IMR-90 (cell line): Measurements from ENCODE around the gene LRRC8C. TPM values are rescaled to one million over a fixed set of nuclear protein-coding genes. Genes with fewer than 3 reads are reported as not detected.

Experiments
- ATAC-seq: fragments of 200-7000 bp; cut with Tn5 transposase; 2 replicates; pipeline ENCODE4 v1.9.1; 2020; ENCODE audit warnings: low read depth, mild to moderate bottlenecking, moderate library complexity
- BruUV-seq: library from RNA; stranded (reverse); fragments of 400-500 nt; replicated peaks from 2 replicates; lab custom pipeline; 2021; lab: Mats Ljungman, UMichigan
- CTCF ChIA-PET: fragments of 300-600 bp; formaldehyde crosslinking; extraction: SDS; loops from one replicate; lab custom pipeline; 2021; ENCODE audit warnings: antibody characterized with exemption; lab: Yijun Ruan, JAX
- POLR2A ChIA-PET: fragments of 300-600 bp; sonication (Branson Sonifier 250); formaldehyde crosslinking; loops from one replicate; lab custom pipeline; 2022; ENCODE audit warnings: antibody characterized with exemption; ENCODE audit not compliant: unreplicated experiment; lab: Charles Lee
- DNase-seq: peaks from one replicate; pipeline ENCODE4 v3.0.0; 2013
- H2AFZ ChIP-seq: replicated peaks from 2 replicates; pipeline ENCODE3; 2013; ENCODE audit warnings: low read length, mild to moderate bottlenecking; ENCODE audit not compliant: poor library complexity
- H2AK5ac ChIP-seq: 2 replicates; pipeline ENCODE4 v1.6.1; 2013; ENCODE audit warnings: low read depth, low read length, inconsistent platforms
- H2AK9ac ChIP-seq: replicated peaks from 2 replicates; pipeline ENCODE3; 2013; ENCODE audit warnings: mild to moderate bottlenecking, low read depth, low read length, moderate library complexity; ENCODE audit not compliant: poor library complexity
- H2BK120ac ChIP-seq: 2 replicates; pipeline ENCODE4 v1.6.1; 2013; ENCODE audit warnings: low read depth, low read length, inconsistent platforms
- H2BK15ac ChIP-seq: 3 replicates; pipeline ENCODE4 v1.6.1; 2013; ENCODE audit warnings: low read depth, low read length, inconsistent platforms
- H2BK20ac ChIP-seq: 2 replicates; pipeline ENCODE4 v1.6.1; 2013; ENCODE audit warnings: low read depth, mild to moderate bottlenecking, inconsistent platforms, low read length, moderate library complexity
- H2BK5ac ChIP-seq: 2 replicates; pipeline ENCODE4 v1.6.1; 2013; ENCODE audit warnings: mild to moderate bottlenecking, low read depth, low read length, inconsistent platforms; ENCODE audit not compliant: poor library complexity, severe bottlenecking
- H3K14ac ChIP-seq: replicated peaks from 2 replicates; pipeline ENCODE4 v1.6.1; 2013; ENCODE audit warnings: low read depth, low read length, inconsistent platforms
- H3K18ac ChIP-seq: 2 replicates; pipeline ENCODE4 v1.6.1; 2013; ENCODE audit warnings: low read depth, low read length, control low read depth
- H3K23ac ChIP-seq: 2 replicates; pipeline ENCODE4 v1.6.1; 2013; ENCODE audit warnings: low read depth, low read length, inconsistent platforms
- H3K27ac ChIP-seq: 2 replicates; pipeline ENCODE4 v1.5.1; 2013; ENCODE audit warnings: mild to moderate bottlenecking, control low read depth, low read length; ENCODE audit not compliant: insufficient read depth
- H3K27me3 ChIP-seq: 2 replicates; pipeline ENCODE4 v1.6.1; 2013; ENCODE audit warnings: low read length; ENCODE audit not compliant: control insufficient read depth, insufficient read depth
- H3K36me3 ChIP-seq: 2 replicates; pipeline ENCODE4 v1.6.1; 2013; ENCODE audit warnings: low read length, mixed read lengths; ENCODE audit not compliant: control insufficient read depth, insufficient read depth
- H3K4ac ChIP-seq: 2 replicates; pipeline ENCODE4 v1.6.1; 2013; ENCODE audit warnings: low read depth, low read length, inconsistent platforms
- H3K4me1 ChIP-seq: 2 replicates; pipeline ENCODE4 v1.6.1; 2013; ENCODE audit warnings: low read length, mixed read lengths; ENCODE audit not compliant: control insufficient read depth, insufficient read depth
- H3K4me2 ChIP-seq: 2 replicates; pipeline ENCODE4 v1.6.1; 2013; ENCODE audit warnings: low read depth, mild to moderate bottlenecking, control low read depth, low read length, moderate library complexity
- H3K4me3 ChIP-seq: 2 replicates; pipeline ENCODE4 v1.5.1; 2013; ENCODE audit warnings: low read depth, mild to moderate bottlenecking, control low read depth, low read length, moderate library complexity; ENCODE audit not compliant: insufficient read depth
- H3K56ac ChIP-seq: 2 replicates; pipeline ENCODE4 v1.6.1; 2013; ENCODE audit warnings: low read length, inconsistent platforms; ENCODE audit not compliant: insufficient read depth; ENCODE audit errors: extremely low read depth
- H3K79me1 ChIP-seq, 2 experiments: 2 replicates each; pipeline ENCODE4 v1.6.1; 2013; ENCODE audit warnings: low read length in 2 of 2, inconsistent platforms in 1 of 2, low read depth in 1 of 2
- H3K9ac ChIP-seq: 2 replicates; pipeline ENCODE4 v1.6.1; 2013; ENCODE audit warnings: low read depth, low read length, control low read depth
- H3K9me1 ChIP-seq: 2 replicates; pipeline ENCODE4 v1.6.1; 2013; ENCODE audit warnings: low read length, inconsistent platforms; ENCODE audit not compliant: insufficient read depth
- H3K9me3 ChIP-seq: 2 replicates; pipeline ENCODE4 v1.6.1; 2013; ENCODE audit warnings: low read length; ENCODE audit not compliant: control insufficient read depth, insufficient read depth
- H4K20me1 ChIP-seq: 2 replicates; pipeline ENCODE4 v1.6.1; 2013; ENCODE audit warnings: low read length, inconsistent platforms; ENCODE audit not compliant: insufficient read depth
- H4K5ac ChIP-seq: 2 replicates; pipeline ENCODE4 v1.6.1; 2013; ENCODE audit warnings: mild to moderate bottlenecking, low read depth, low read length, control low read depth
- H4K8ac ChIP-seq, 2 experiments: 2 replicates each; pipeline ENCODE4 v1.6.1; 2013; ENCODE audit warnings: low read depth in 2 of 2, low read length in 2 of 2, control low read depth in 1 of 2, inconsistent platforms in 1 of 2
- H4K91ac ChIP-seq: 2 replicates; pipeline ENCODE4 v1.6.1; 2013; ENCODE audit warnings: low read depth, low read length, inconsistent platforms; ENCODE audit not compliant: insufficient read depth
- BHLHE40 ChIP-seq: fragments of 150-350 bp; IDR thresholded peaks from 2 replicates; pipeline ENCODE4 v1.6.1; 2016; ENCODE audit warnings: mild to moderate bottlenecking, low read depth, low read length
- CEBPB ChIP-seq: IDR thresholded peaks from 2 replicates; pipeline ENCODE4 v1.6.1; 2012; ENCODE audit warnings: low read depth, low read length, improper control_type of control experiment
- CHD1 ChIP-seq: IDR thresholded peaks from 2 replicates; pipeline ENCODE4 v1.6.1; 2012; ENCODE audit warnings: low read depth, low read length, improper control_type of control experiment
- CTCF ChIP-seq: conservative IDR thresholded peaks from 2 replicates; pipeline ENCODE4 v1.5.1; 2012; ENCODE audit warnings: mild to moderate bottlenecking, low read depth, low read length, improper control_type of control experiment
- FOS ChIP-seq: fragments of 150-350 bp; IDR thresholded peaks from 2 replicates; pipeline ENCODE4 v1.6.1; 2016; ENCODE audit warnings: low read depth, low read length
- MAFK ChIP-seq: IDR thresholded peaks from 2 replicates; pipeline ENCODE4 v1.6.1; 2012; ENCODE audit warnings: low read depth, low read length, improper control_type of control experiment
- MAZ ChIP-seq: IDR thresholded peaks from 2 replicates; pipeline ENCODE4 v1.6.1; 2012; ENCODE audit warnings: low read depth, mild to moderate bottlenecking, low read length, improper control_type of control experiment, moderate library complexity, borderline replicate concordance
- MXI1 ChIP-seq: IDR thresholded peaks from 2 replicates; pipeline ENCODE4 v1.6.1; 2012; ENCODE audit warnings: low read depth, mild to moderate bottlenecking, low read length, moderate library complexity, borderline replicate concordance
- NFE2L2 ChIP-seq: fragments of 150-350 bp; IDR thresholded peaks from 2 replicates; pipeline ENCODE4 v1.6.1; 2016; ENCODE audit warnings: low read depth, mild to moderate bottlenecking, low read length
- POLR2A ChIP-seq: IDR thresholded peaks from 2 replicates; pipeline ENCODE4 v1.6.1; 2012; ENCODE audit warnings: mild to moderate bottlenecking, low read depth, low read length
- RAD21 ChIP-seq: IDR thresholded peaks from 2 replicates; pipeline ENCODE4 v1.6.1; 2012; ENCODE audit warnings: low read length, improper control_type of control experiment
- RCOR1 ChIP-seq: IDR thresholded peaks from 2 replicates; pipeline ENCODE4 v1.6.1; 2012; ENCODE audit warnings: mild to moderate bottlenecking, low read length, improper control_type of control experiment; ENCODE audit not compliant: insufficient replicate concordance
- RFX5 ChIP-seq: IDR thresholded peaks from 2 replicates; pipeline ENCODE4 v1.8.0; 2012; ENCODE audit warnings: low read depth, mild to moderate bottlenecking, low read length, moderate library complexity
- SMC3 ChIP-seq: fragments of 150-350 bp; IDR thresholded peaks from 2 replicates; pipeline ENCODE4 v1.6.1; 2016; ENCODE audit warnings: low read depth, mild to moderate bottlenecking, antibody characterized with exemption, low read length, moderate library complexity
- USF2 ChIP-seq: fragments of 150-350 bp; IDR thresholded peaks from 2 replicates; pipeline ENCODE4 v1.6.1; 2017; ENCODE audit warnings: mild to moderate bottlenecking, antibody characterized with exemption, low read length, low read depth
- WGBS, 2 experiments: methylation state at CpG; one replicate each; pipeline versions ENCODE4 v1.1.5 to v1.1.7; 2013; ENCODE audit warnings: missing lambda C conversion rate in 2 of 2; ENCODE audit not compliant: insufficient read length in 1 of 2; ENCODE audit errors: extremely low coverage in 2 of 2; 5-methylcytosine and 5-hydroxymethylcytosine counted together
- dilution Hi-C: fragments of 300-500 bp; cut with HindIII; formaldehyde crosslinking; loops from one replicate; pipeline ENCODE4 v1.14.3; 2018; ENCODE audit warnings: low sequenced_read_pairs; ENCODE audit not compliant: unreplicated experiment
- in situ Hi-C: fragments of 300-500 bp; cut with MboI; formaldehyde crosslinking; loops from 3 replicates; pipeline ENCODE4 v1.14.3; 2019; ENCODE audit warnings: low sequenced_read_pairs, inconsistent platforms, mixed read lengths
- intact Hi-C: fragments of 100-400 bp; cut with micrococcal nuclease; formaldehyde crosslinking; loops from 2 replicates; pipeline ENCODE4 v1.10.0; 2022
- polyA plus RNA-seq, 3 experiments: library from polyadenylated mRNA; depleted of rRNA; stranded (reverse); fragments of >200 nt; gene quantifications; 2 replicates each; pipeline ENCODE4 v1.2.3, GENCODE V29; 2012; ENCODE audit warnings: low replicate concordance in 1 of 3
- total RNA-seq: library from RNA; depleted of rRNA; stranded (reverse); fragments of >200 nt; gene quantifications from 2 replicates; pipeline ENCODE4 v1.2.3, GENCODE V29; 2012
- TF ChIP-seq, protein P1 (sequence below): fragments of 150-350 bp; IDR thresholded peaks from 2 replicates; pipeline ENCODE4 v1.6.1; 2016; ENCODE audit warnings: low read depth, mild to moderate bottlenecking, low read length, moderate library complexity, borderline replicate concordance

The LRRC8C gene
- total and polyA plus RNA-seq, 2 of the 4 experiments (the other 2 are of a cell fraction) = 6.5 to 12.9 TPM

DNA sequence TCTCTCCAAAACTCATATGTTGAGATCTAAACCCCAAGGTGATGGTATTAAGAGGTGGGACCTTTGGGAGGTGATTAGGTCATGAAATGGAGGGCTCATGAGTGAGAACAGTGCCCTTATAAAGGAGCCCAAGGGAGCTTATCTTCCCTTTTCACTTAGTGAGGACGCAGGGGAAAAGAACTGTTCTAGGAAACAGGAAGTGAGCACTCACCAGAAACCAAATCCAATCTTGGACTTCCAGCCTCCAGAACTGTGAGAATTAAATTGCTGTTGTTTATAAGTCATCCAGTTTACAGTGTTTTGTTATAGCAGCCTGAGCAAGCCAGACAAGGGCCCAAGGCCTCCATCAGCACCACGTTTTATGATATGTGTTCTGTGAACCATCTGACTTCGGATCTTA lies 127.6 kb downstream of the LRRC8C start:
- Histone ChIP-seq H3K4me1 (peaks cover 12% of the 10 kb centered on the region), H3K36me3 (no peaks in the 10 kb centered on the region), H4K8ac (no peak overlapping the region), H2BK120ac (no peak overlapping the region), H2BK5ac (no peak overlapping the region), H3K9ac (no peak overlapping the region), H2AFZ (no peak overlapping the region), H3K4me3 (no peak overlapping the region), H3K18ac (no peak overlapping the region), H3K4me2 (no peak overlapping the region), H4K20me1 (no peaks in the 10 kb centered on the region), H3K27me3 (no peaks in the 10 kb centered on the region), H3K9me3 (no peaks in the 10 kb centered on the region), H3K4ac (no peak overlapping the region), H2BK20ac (no peak overlapping the region), H3K14ac (no peak overlapping the region), H2AK5ac (no peak overlapping the region), H2BK15ac (no peak overlapping the region), H3K27ac (no peak overlapping the region), H3K79me1 (no peaks in the 10 kb centered on the region), H2AK9ac (no peak overlapping the region), H3K23ac (no peak overlapping the region), H4K5ac (no peak overlapping the region), H3K9me1 (peaks cover 3% of the 10 kb centered on the region; the same call in 1 of the 2 replicates), H3K56ac (no peak overlapping the region), H4K91ac (no peak overlapping the region)
- no CpG with 5 or more reads among the region's 3 CpGs for WGBS, 2 experiments
- TF ChIP-seq MAZ (no peak), BHLHE40 (no peak), CHD1 (no peak), RCOR1 (no peak), MXI1 (no peak), NFE2L2 (no peak), POLR2A (no peak), RFX5 (no peak), FOS (no peak), CTCF (no peak), USF2 (no peak), CEBPB (no peak), RAD21 (no peak), SMC3 (no peak), MAFK (no peak)
- TF ChIP-seq, protein P1, sequence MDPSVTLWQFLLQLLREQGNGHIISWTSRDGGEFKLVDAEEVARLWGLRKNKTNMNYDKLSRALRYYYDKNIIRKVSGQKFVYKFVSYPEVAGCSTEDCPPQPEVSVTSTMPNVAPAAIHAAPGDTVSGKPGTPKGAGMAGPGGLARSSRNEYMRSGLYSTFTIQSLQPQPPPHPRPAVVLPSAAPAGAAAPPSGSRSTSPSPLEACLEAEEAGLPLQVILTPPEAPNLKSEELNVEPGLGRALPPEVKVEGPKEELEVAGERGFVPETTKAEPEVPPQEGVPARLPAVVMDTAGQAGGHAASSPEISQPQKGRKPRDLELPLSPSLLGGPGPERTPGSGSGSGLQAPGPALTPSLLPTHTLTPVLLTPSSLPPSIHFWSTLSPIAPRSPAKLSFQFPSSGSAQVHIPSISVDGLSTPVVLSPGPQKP = no peak
- CTCF ChIA-PET = interaction anchor here (0.6 kb wide), 1 partner anchor 128 kb away, joined by 3 read pairs; the partner anchor contains the start of gene LRRC8C
- dilution Hi-C loops (no loop called here), in situ Hi-C loops (loop anchor here (10.0 kb wide), 1 partner anchor 276 kb away; no protein-coding TSS in a partner anchor), intact Hi-C loops (no loop called here)
- DNase-seq (no peak), ATAC-seq (no peak)
- no TSS peak for BruUV-seq
- POLR2A ChIA-PET = no interaction called here
